Thyroid gland (tissue), 4 donors: ENCODE measurements around the gene C11orf58. TPM values are rescaled to one million over a fixed set of nuclear protein-coding genes. Genes with fewer than 3 reads are reported as not detected.

Experiments
- DNase-seq, 2 donors: peaks; one replicate each; pipeline ENCODE4 v3.0.0-alpha.2; 2019
- H3K27ac ChIP-seq, 3 donors: fragments of 200-600 bp; sonication (generic); 1 replicate in 2 of 3; 2 replicates in 1 of 3; pipeline ENCODE4 v1.5.1; 2016 to 2019; ENCODE audit warnings: mild to moderate bottlenecking in 1 of 3, moderate library complexity in 1 of 3
- H3K27me3 ChIP-seq: fragments of 200-600 bp; sonication (generic); one replicate; pipeline ENCODE4 v1.5.1; 2019
- H3K36me3 ChIP-seq, 2 donors: fragments of 200-600 bp; sonication (generic); one replicate each; pipeline ENCODE4 v1.5.1; 2016 to 2019
- H3K4me1 ChIP-seq, 2 donors: fragments of 200-600 bp; sonication (generic); one replicate each; pipeline ENCODE4 v1.5.1; 2017 to 2019
- H3K4me3 ChIP-seq, 3 donors: fragments of 200-600 bp; sonication (generic); replicated peaks in 1 of 3; 1 replicate in 2 of 3; 2 replicates in 1 of 3; pipeline ENCODE4 v1.5.1; 2016; ENCODE audit warnings: mild to moderate bottlenecking in 1 of 3
- H3K9me3 ChIP-seq: fragments of 200-600 bp; sonication (generic); one replicate; pipeline ENCODE4 v1.5.1; 2017
- POLR2A ChIP-seq, 2 donors: fragments of 450-650 bp; IDR thresholded peaks; one replicate each; pipeline ENCODE4 v1.6.1; 2017; ENCODE audit warnings: antibody characterized with exemption in 2 of 2, mild to moderate bottlenecking in 2 of 2, moderate library complexity in 1 of 2
- WGBS, 2 donors: methylation state at CpG; one replicate each; pipeline ENCODE4 v1.1.5; 2017; 5-methylcytosine and 5-hydroxymethylcytosine counted together
- intact Hi-C: fragments of 100-400 bp; cut with DNase I; formaldehyde crosslinking; loops from one replicate; pipeline ENCODE4 v1.15.1; 2023
- total RNA-seq, 4 donors: library from RNA; depleted of rRNA; stranded (reverse); fragments of >200 nt; gene quantifications; one replicate each; pipeline ENCODE4 v1.2.3, GENCODE V29; 2016
- TF ChIP-seq, protein P1 (sequence below), 6 experiments: fragments of 200-600 bp in 3 of 6; fragments of 450-650 bp in 3 of 6; sonication (generic) in 3 of 6; IDR thresholded peaks; one replicate each; pipeline ENCODE4 v1.5.1; 2016 to 2019; ENCODE audit warnings: antibody characterized with exemption in 6 of 6, mild to moderate bottlenecking in 2 of 6, inconsistent platforms in 1 of 6, moderate library complexity in 1 of 6

Gene C11orf58
- total RNA-seq, 4 donors from 2014 or later, result 190 to 280 (median 195) TPM

DNA sequence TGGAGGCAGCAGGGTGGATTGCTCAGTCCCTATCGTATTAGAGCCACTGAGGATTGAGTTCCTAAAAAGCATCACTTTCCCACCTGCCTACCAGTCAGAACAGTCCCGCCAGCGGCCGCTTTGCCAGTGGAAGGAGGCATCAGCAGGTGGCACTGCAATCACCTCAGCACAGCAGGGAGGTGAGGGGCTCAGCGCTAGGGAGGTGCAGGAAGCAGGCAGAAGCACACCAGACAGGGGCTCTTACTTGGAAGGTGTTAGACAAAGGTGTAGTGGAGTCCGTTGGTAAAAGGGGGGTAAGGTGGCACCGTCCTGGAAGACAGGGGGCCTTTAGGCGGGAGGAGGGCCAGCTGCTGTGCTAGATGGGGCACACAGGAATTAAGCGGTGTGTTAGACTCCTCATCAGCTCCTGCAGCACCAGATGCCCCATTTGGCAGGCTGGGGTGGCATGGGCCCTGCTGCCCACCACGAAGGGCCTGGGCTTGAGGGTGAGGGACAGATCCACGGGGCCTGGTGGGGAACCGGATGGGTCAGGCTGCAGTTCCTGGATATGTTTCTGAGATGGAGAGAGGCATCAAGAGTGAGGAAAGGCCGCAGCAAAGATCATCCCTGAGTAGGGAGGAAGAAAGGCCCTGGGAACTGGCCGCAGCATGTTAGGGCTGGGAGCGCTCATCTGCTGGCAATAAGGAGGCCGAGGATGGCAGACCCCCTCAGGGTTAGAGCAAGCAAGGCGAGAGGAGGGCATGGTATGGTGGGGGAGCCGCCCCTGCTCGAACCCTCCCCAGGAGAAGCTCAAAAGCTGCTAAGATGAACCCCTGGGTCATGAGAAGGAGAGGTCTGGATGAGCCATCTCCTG lies 42.5 kb downstream of the C11orf58 start:
- Histone ChIP-seq H3K27ac (peak overlapping the region in 1 of 3 donors; percentile 31), H3K4me3 (no peak overlapping the region), H3K4me1 (peaks cover 16 to 25% of the 10 kb centered on the region in 2 donors), H3K36me3 (no peaks in the 10 kb centered on the region), H3K27me3 (no peaks in the 10 kb centered on the region), H3K9me3 (no peaks in the 10 kb centered on the region)
- TF ChIP-seq POLR2A (IDR thresholded peaks at IDR 0.05), result no peak
- TF ChIP-seq, protein P1, sequence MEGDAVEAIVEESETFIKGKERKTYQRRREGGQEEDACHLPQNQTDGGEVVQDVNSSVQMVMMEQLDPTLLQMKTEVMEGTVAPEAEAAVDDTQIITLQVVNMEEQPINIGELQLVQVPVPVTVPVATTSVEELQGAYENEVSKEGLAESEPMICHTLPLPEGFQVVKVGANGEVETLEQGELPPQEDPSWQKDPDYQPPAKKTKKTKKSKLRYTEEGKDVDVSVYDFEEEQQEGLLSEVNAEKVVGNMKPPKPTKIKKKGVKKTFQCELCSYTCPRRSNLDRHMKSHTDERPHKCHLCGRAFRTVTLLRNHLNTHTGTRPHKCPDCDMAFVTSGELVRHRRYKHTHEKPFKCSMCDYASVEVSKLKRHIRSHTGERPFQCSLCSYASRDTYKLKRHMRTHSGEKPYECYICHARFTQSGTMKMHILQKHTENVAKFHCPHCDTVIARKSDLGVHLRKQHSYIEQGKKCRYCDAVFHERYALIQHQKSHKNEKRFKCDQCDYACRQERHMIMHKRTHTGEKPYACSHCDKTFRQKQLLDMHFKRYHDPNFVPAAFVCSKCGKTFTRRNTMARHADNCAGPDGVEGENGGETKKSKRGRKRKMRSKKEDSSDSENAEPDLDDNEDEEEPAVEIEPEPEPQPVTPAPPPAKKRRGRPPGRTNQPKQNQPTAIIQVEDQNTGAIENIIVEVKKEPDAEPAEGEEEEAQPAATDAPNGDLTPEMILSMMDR (IDR thresholded peaks at IDR 0.05), result no peak
- DNase-seq, result no peak
- 89 to 92% methylated on average over 18 to 19 of the region's 19 CpGs for WGBS, 2 donors
- intact Hi-C loops, result loop anchor here (5.0 to 10.0 kb wide), 2 partner anchors 154 to 286 kb away; no protein-coding TSS in a partner anchor

DNA sequence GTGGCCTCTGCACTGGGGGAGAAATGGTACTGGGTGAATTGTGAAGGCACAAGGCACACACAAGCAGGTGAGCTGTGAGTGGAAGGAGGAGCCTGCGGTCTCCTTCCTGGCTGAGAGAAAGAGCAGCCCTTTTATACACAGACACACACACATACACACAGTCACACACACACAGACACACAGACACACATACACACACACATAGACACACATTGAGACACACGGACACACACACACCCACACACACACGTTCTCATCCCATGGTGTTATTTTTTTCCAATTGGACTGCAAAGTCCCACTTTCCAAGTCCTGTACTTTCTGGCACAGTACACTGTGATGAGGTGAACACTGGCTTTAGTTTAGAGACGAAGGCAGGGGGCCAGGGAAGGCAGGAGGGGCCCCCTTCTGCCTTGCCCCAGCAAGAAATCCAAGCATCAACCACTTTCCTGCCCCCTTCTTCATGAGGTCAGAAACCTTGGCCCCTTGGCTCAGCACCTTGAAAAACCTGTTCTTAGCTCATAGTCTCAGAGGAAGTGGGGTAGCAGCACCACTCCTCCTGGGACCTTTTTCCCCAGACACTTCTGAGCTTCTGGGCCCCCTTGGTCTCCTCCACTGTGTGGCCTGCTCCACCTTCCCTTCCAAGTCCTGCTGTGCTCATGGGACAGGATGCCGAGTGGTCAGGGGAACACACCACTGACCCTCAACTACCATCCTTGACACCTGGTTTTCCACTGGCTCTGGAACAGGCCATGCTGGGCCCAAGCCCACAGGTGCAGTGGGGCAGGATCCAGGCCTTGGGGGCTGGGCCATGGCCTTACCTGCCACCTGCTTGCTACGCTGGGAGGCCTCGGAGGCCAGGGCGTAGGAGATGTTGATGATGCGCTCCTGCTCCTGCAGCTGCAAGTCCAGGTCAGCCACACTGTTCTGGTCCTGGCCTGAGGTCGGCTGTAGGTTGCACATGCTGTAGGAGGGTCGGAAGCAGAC lies 43.8 kb downstream of the C11orf58 start:
- H3K4me1 ChIP-seq, result peaks cover 18 to 28% of the 10 kb centered on the region in 2 donors
- WGBS, 2 donors, result 61 to 65% methylated on average over 7 to 11 of the region's 11 CpGs
- H3K4me3 ChIP-seq, result no peak overlapping the region
- H3K9me3 ChIP-seq, result no peaks in the 10 kb centered on the region
- no peaks in the 10 kb centered on the region for H3K27me3 ChIP-seq
- intact Hi-C loops, result loop anchor here (5.0 to 10.0 kb wide), 2 partner anchors 153 to 285 kb away; no protein-coding TSS in a partner anchor
- no peaks in the 10 kb centered on the region for H3K36me3 ChIP-seq
- TF ChIP-seq, protein P1 (IDR thresholded peaks at IDR 0.05), result no peak
- no peak for TF ChIP-seq POLR2A (IDR thresholded peaks at IDR 0.05)
- DNase-seq, result peak; percentile 56 to 64
- H3K27ac ChIP-seq, result peak overlapping the region; percentile 24 to 40 (median 31)

DNA sequence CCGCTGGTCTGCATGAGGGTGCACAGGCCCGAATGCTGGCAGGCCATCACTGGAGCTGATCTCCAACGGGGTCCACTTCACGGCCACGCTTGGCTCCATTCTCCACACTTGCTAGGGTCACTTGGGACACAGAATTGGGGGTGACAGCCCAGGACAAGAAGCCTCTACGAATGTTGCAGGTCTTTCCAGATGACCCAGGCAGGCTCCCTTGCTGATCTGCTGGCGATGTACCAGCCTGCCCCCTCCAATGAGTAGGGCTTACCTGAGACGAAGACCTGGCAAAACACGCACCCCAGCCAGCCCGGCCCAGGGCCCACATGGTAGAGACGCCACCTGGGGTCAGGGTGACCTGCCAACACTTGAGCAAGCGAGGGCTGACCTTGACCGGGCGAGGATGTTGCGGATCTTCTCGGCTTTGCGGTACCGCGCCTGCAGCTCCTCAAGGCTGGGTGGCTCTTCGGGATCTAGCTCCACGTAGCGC lies 44.9 kb downstream of the C11orf58 start:
- no peaks in the 10 kb centered on the region for H3K9me3 ChIP-seq
- H3K36me3 ChIP-seq, result no peaks in the 10 kb centered on the region
- intact Hi-C loops, result loop anchor here (5.0 to 10.0 kb wide), 2 partner anchors 151 to 284 kb away; no protein-coding TSS in a partner anchor
- no peak for DNase-seq
- no peak overlapping the region for H3K4me3 ChIP-seq
- no peak overlapping the region for H3K27ac ChIP-seq
- H3K4me1 ChIP-seq, result peaks cover 24 to 36% of the 10 kb centered on the region in 2 donors
- 93 to 95% methylated on average over 15 to 17 of the region's 22 CpGs for WGBS, 2 donors
- H3K27me3 ChIP-seq, result no peaks in the 10 kb centered on the region
- TF ChIP-seq, protein P1 (IDR thresholded peaks at IDR 0.05), result no peak
- TF ChIP-seq POLR2A (IDR thresholded peaks at IDR 0.05), result no peak

DNA sequence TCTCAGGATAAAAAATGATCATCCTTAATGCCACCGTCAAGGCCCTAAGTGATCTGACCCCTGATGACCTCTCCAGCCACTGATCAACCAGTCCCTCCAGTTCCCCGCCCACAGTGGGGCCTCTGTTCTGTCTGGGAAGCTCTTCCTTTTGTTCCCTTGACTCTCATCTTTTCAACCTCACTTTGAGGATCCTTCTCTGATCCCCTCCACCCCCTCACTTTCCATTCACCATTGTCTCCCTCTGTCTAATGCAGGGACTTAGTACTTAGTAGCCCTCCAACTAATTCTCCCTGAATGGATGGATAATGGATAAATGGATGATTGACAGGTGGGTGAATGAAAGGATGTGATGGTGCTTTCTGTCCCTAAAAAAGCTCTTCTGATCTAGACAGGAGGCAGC lies 45.6 kb downstream of the C11orf58 start:
- H3K27ac ChIP-seq, result no peak overlapping the region
- no peak for DNase-seq
- intact Hi-C loops, result loop anchor here (5.0 to 10.0 kb wide), 2 partner anchors 151 to 283 kb away; no protein-coding TSS in a partner anchor

More for the DNA sequence above, 45.6 kb downstream of the C11orf58 start:
- H3K4me1 ChIP-seq, result peaks cover 29 to 44% of the 10 kb centered on the region in 2 donors
- H3K4me3 ChIP-seq, result no peak overlapping the region
- no peaks in the 10 kb centered on the region for H3K36me3 ChIP-seq
- H3K27me3 ChIP-seq, result no peaks in the 10 kb centered on the region
- no peak for TF ChIP-seq POLR2A (IDR thresholded peaks at IDR 0.05)
- TF ChIP-seq, protein P1 (IDR thresholded peaks at IDR 0.05), result no peak
- 77 to 97% methylated on average over 2 of the region's 2 CpGs for WGBS, 2 donors
- H3K9me3 ChIP-seq, result no peaks in the 10 kb centered on the region
